Measurements from ENCODE around the gene ELF4. TPM values are rescaled to one million over a fixed set of nuclear protein-coding genes. Genes with fewer than 3 reads are reported as not detected.
A peak's percentile ranks its signal among the peaks of the same experiment; 100 is the strongest.

ELF4 gene
- total and polyA plus RNA-seq, 2 of the 4 experiments (the other 2 are of a cell fraction): 10.9 to 19.0 TPM

DNA sequence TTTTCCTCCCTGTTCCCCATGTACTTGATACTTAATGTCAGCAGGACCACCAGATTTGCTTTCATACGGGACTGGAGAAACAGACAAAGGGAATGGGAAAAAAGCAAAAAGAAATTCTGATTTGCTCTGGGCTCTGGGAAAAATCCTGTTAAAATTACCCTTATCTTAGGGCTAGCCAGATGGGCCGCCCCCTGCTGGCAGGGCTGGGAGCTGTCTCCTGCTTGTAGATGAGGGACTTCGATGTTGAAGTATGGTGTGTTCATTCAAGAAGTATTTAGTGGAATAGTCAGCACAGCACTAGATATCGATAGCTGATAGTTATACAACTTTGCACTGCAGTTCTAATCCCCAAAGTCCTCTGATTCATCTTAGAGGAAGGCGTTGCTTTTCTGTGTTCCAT lies 82.1 kb downstream of the ELF4 start:
- H2BK5ac ChIP-seq (ENCODE audit: low read depth, low read length, poor library complexity, severe bottlenecking): no peak overlapping the region
- ATAC-seq (ENCODE audit: low read depth): peak; percentile 66

More for the DNA sequence above, 82.1 kb downstream of the ELF4 start:
- no peak overlapping the region for H3K27ac ChIP-seq (ENCODE audit: insufficient read depth, low read length)
- whole genome bisulfite sequencing, 2 experiments (ENCODE audit: extremely low coverage in 2 of 2, insufficient read length in 1 of 2): 20% methylated on average over 1 of the region's 5 CpGs; no CpG with 5 or more reads in 1 of the 2 experiments
- H3K9ac ChIP-seq (ENCODE audit: low read depth, low read length): no peak overlapping the region
- no peaks in the 10 kb centered on the region for H3K9me3 ChIP-seq (ENCODE audit: control insufficient read depth, insufficient read depth, low read length)
- H4K5ac ChIP-seq (ENCODE audit: low read depth, low read length): no peak overlapping the region
- no peak overlapping the region for H2AK9ac ChIP-seq (replicated peaks; ENCODE audit: low read depth, low read length, poor library complexity)
- dilution Hi-C loops (cut with HindIII; ENCODE audit: low sequenced_read_pairs, unreplicated experiment) (no loop called here), in situ Hi-C loops (cut with MboI; ENCODE audit: low sequenced_read_pairs) (no loop called here), intact Hi-C loops (cut with micrococcal nuclease) (loop anchor here (1.0 kb wide), 1 partner anchor 103 kb away; no protein-coding TSS in a partner anchor)
- TF ChIP-seq RAD21 (IDR thresholded peaks at IDR 0.05; ENCODE audit: low read length) (peak; percentile 50), SMC3 (IDR thresholded peaks at IDR 0.05; ENCODE audit: low read depth, low read length) (peak; percentile 60), MXI1 (IDR thresholded peaks at IDR 0.05; ENCODE audit: borderline replicate concordance, low read depth, low read length) (no peak)
- TF ChIP-seq, protein P1, sequence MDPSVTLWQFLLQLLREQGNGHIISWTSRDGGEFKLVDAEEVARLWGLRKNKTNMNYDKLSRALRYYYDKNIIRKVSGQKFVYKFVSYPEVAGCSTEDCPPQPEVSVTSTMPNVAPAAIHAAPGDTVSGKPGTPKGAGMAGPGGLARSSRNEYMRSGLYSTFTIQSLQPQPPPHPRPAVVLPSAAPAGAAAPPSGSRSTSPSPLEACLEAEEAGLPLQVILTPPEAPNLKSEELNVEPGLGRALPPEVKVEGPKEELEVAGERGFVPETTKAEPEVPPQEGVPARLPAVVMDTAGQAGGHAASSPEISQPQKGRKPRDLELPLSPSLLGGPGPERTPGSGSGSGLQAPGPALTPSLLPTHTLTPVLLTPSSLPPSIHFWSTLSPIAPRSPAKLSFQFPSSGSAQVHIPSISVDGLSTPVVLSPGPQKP (IDR thresholded peaks at IDR 0.05; ENCODE audit: borderline replicate concordance, low read depth, low read length): no peak
- TF ChIP-seq, protein P2, sequence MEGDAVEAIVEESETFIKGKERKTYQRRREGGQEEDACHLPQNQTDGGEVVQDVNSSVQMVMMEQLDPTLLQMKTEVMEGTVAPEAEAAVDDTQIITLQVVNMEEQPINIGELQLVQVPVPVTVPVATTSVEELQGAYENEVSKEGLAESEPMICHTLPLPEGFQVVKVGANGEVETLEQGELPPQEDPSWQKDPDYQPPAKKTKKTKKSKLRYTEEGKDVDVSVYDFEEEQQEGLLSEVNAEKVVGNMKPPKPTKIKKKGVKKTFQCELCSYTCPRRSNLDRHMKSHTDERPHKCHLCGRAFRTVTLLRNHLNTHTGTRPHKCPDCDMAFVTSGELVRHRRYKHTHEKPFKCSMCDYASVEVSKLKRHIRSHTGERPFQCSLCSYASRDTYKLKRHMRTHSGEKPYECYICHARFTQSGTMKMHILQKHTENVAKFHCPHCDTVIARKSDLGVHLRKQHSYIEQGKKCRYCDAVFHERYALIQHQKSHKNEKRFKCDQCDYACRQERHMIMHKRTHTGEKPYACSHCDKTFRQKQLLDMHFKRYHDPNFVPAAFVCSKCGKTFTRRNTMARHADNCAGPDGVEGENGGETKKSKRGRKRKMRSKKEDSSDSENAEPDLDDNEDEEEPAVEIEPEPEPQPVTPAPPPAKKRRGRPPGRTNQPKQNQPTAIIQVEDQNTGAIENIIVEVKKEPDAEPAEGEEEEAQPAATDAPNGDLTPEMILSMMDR (conservative IDR thresholded peaks at IDR 0.05; ENCODE audit: low read depth, low read length): peak; percentile 59
- H3K4ac ChIP-seq (ENCODE audit: low read depth, low read length): no peak overlapping the region
- ChIA-PET POLR2A (ENCODE audit: unreplicated experiment) (no interaction called here), CTCF (interaction anchor here (0.6 to 1.9 kb wide), 4 partner anchors 10 to 103 kb away, joined by 3 to 6 read pairs (median 4); no protein-coding TSS in a partner anchor)
- BruUV-seq (replicated peaks): no TSS peak
- no peak overlapping the region for H3K18ac ChIP-seq (ENCODE audit: low read depth, low read length)
- no peak overlapping the region for H2BK15ac ChIP-seq (ENCODE audit: low read depth, low read length)
- H3K27me3 ChIP-seq (ENCODE audit: control insufficient read depth, insufficient read depth, low read length): peaks cover 1% of the 10 kb centered on the region; the same call in 1 of the 2 replicates
- peaks cover 8% of the 10 kb centered on the region for H3K36me3 ChIP-seq (ENCODE audit: control insufficient read depth, insufficient read depth, low read length)
- H2AFZ ChIP-seq (replicated peaks; ENCODE audit: low read length, poor library complexity): no peak overlapping the region
- no peak overlapping the region for H4K8ac ChIP-seq (ENCODE audit: low read depth in 2 of 2, low read length in 2 of 2)
- peak; percentile 39 for DNase-seq
- no peak overlapping the region for H3K4me2 ChIP-seq (ENCODE audit: low read depth, low read length)
- no peak overlapping the region for H2AK5ac ChIP-seq (ENCODE audit: low read depth, low read length)
- H3K23ac ChIP-seq (ENCODE audit: low read depth, low read length): no peak overlapping the region
- H3K14ac ChIP-seq (replicated peaks; ENCODE audit: low read depth, low read length): no peak overlapping the region
- no peak overlapping the region for H3K56ac ChIP-seq (ENCODE audit: extremely low read depth, insufficient read depth, low read length)
- no peaks in the 10 kb centered on the region for H4K20me1 ChIP-seq (ENCODE audit: insufficient read depth, low read length)
- no peaks in the 10 kb centered on the region for H3K79me1 ChIP-seq (ENCODE audit: low read depth in 1 of 2, low read length in 2 of 2)
- H3K4me1 ChIP-seq (ENCODE audit: control insufficient read depth, insufficient read depth, low read length): no peaks in the 10 kb centered on the region
- no peaks in the 10 kb centered on the region for H3K9me1 ChIP-seq (ENCODE audit: insufficient read depth, low read length)
- H2BK120ac ChIP-seq (ENCODE audit: low read depth, low read length): no peak overlapping the region
- H4K91ac ChIP-seq (ENCODE audit: insufficient read depth, low read depth, low read length): no peak overlapping the region
- no peak overlapping the region for H2BK20ac ChIP-seq (ENCODE audit: low read depth, low read length)
- no peak overlapping the region for H3K4me3 ChIP-seq (ENCODE audit: insufficient read depth, low read depth, low read length)
